Astrocyte (in vitro differentiated cells and primary cell): ENCODE measurements around the gene ENPP7. TPM values are rescaled to one million over a fixed set of nuclear protein-coding genes. Genes with fewer than 3 reads are reported as not detected.

Source experiments
- DNase-seq: peaks from one replicate; pipeline ENCODE4 v3.0.0-alpha.2; 2010; ENCODE audit warnings: low read depth
- FAIRE-seq: peaks from 2 replicates; lab custom pipeline; 2011; peaks lifted over from hg19 to GRCh38; lab: Jason Lieb, UNC
- H2AFZ ChIP-seq: 2 replicates; pipeline ENCODE4 v1.6.0; 2012; ENCODE audit warnings: low read depth, low read length, inconsistent platforms
- H3K27ac ChIP-seq: 2 replicates; pipeline ENCODE4 v1.5.1; 2011; ENCODE audit warnings: low read depth, low read length, inconsistent platforms
- H3K27me3 ChIP-seq: 2 replicates; pipeline ENCODE4 v1.6.0; 2011; ENCODE audit warnings: low read length, inconsistent platforms; ENCODE audit not compliant: insufficient read depth
- H3K36me3 ChIP-seq: 2 replicates; pipeline ENCODE4 v1.5.1; 2011; ENCODE audit warnings: low read length, inconsistent platforms; ENCODE audit not compliant: insufficient read depth
- H3K4me1 ChIP-seq: 2 replicates; pipeline ENCODE4 v1.5.1; 2011; ENCODE audit warnings: low read length, inconsistent platforms; ENCODE audit not compliant: insufficient read depth
- H3K4me2 ChIP-seq: 2 replicates; pipeline ENCODE4 v1.6.0; 2012; ENCODE audit warnings: low read length, inconsistent platforms
- H3K4me3 ChIP-seq: 2 replicates; pipeline ENCODE4 v1.5.1; 2011; ENCODE audit warnings: low read depth, mild to moderate bottlenecking, low read length, inconsistent platforms; ENCODE audit not compliant: insufficient read depth
- H3K79me2 ChIP-seq: 2 replicates; pipeline ENCODE4 v1.6.0; 2012; ENCODE audit warnings: mild to moderate bottlenecking, low read length, inconsistent platforms; ENCODE audit not compliant: insufficient read depth
- H3K9ac ChIP-seq: 2 replicates; pipeline ENCODE4 v1.6.0; 2012; ENCODE audit warnings: mild to moderate bottlenecking, low read length, inconsistent platforms
- H3K9me3 ChIP-seq: 2 replicates; pipeline ENCODE4 v1.5.1; 2012; ENCODE audit warnings: low read depth, mild to moderate bottlenecking, low read length, inconsistent platforms; ENCODE audit not compliant: insufficient read depth
- H4K20me1 ChIP-seq: 2 replicates; pipeline ENCODE4 v1.6.0; 2012; ENCODE audit warnings: low read length, inconsistent platforms; ENCODE audit not compliant: insufficient read depth
- H3K27ac Mint-ChIP-seq: one replicate; pipeline ENCODE4 v1.8.0; 2021; ENCODE audit warnings: mild to moderate bottlenecking, mixed read lengths; ENCODE audit not compliant: unreplicated experiment
- H3K27me3 Mint-ChIP-seq: one replicate; pipeline ENCODE4 v1.8.0; 2021; ENCODE audit warnings: low read depth, mixed read lengths; ENCODE audit not compliant: unreplicated experiment
- H3K36me3 Mint-ChIP-seq: one replicate; pipeline ENCODE4 v1.8.0; 2021; ENCODE audit warnings: low read depth, mixed read lengths; ENCODE audit not compliant: unreplicated experiment
- H3K4me1 Mint-ChIP-seq: one replicate; pipeline ENCODE4 v1.8.0; 2021; ENCODE audit warnings: low read depth, mixed read lengths; ENCODE audit not compliant: unreplicated experiment
- H3K4me3 Mint-ChIP-seq: one replicate; pipeline ENCODE4 v1.8.0; 2021; ENCODE audit warnings: mild to moderate bottlenecking, moderate library complexity, mixed read lengths; ENCODE audit not compliant: unreplicated experiment
- H3K9me3 Mint-ChIP-seq: one replicate; pipeline ENCODE4 v1.8.0; 2021; ENCODE audit warnings: mild to moderate bottlenecking, mixed read lengths; ENCODE audit not compliant: unreplicated experiment
- EZH2 ChIP-seq: IDR thresholded peaks from 2 replicates; pipeline ENCODE4 v1.6.1; 2012; ENCODE audit warnings: mild to moderate bottlenecking, low read length, inconsistent platforms; ENCODE audit not compliant: insufficient read depth
- total RNA-seq: library from RNA; stranded (reverse); gene quantifications from 2 replicates; pipeline ENCODE4 v1.2.1, GENCODE V29; 2021
- TF ChIP-seq, protein P1 (sequence below): IDR thresholded peaks from 2 replicates; pipeline ENCODE4 v1.5.1; 2011; ENCODE audit warnings: low read depth, mild to moderate bottlenecking, inconsistent platforms, low read length, moderate library complexity; ENCODE audit not compliant: insufficient read depth

ENPP7 gene
- total RNA-seq, 1 donor from 2014 or later, result not detected

DNA sequence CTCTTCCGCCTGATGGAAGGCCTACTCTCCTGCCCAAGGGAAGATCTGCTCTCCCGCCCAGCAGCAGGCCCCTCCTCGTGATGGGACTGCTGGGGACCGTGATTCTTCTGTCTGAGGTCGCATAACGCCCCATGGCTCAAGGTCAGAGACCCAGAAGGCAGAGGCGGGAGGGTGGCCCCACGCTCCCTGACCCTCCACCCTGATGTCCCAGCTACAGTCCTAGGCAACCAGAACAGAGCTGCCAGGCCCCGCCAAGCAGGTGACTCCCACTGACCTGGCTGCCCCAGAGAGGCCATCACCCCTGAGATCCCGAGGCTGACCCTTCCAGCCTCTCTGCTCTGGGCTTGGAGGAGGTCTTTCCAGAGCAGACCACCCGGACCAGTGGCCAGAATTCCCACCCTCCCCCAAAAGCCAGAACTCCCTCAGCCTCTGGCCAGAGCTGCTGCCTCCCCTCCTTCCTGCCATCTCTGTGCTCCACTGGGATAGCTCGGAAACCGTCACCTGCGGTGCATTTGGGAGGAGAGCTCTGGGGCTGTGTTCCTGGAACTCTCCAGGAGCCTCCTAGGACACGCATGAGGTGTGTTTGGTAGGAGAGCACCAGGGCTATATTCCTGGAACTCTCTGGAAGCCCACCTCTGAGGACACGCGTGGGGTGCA, 7.3 kb downstream of the ENPP7 start:
- peaks cover 20% of the 10 kb centered on the region for H3K27me3 ChIP-seq
- no peaks in the 10 kb centered on the region for H3K79me2 ChIP-seq
- DNase-seq, result no peak
- H3K4me3 Mint-ChIP-seq, result no peak overlapping the region
- no peak overlapping the region for H3K4me3 ChIP-seq
- H3K36me3 ChIP-seq, result no peaks in the 10 kb centered on the region
- H3K4me1 Mint-ChIP-seq, result peaks cover 9% of the 10 kb centered on the region
- peaks cover 7% of the 10 kb centered on the region for H3K4me1 ChIP-seq
- peaks cover 3% of the 10 kb centered on the region for H3K9me3 Mint-ChIP-seq
- H3K27me3 Mint-ChIP-seq, result peaks cover 46% of the 10 kb centered on the region
- no peak overlapping the region for H3K4me2 ChIP-seq
- H4K20me1 ChIP-seq, result no peaks in the 10 kb centered on the region
- H2AFZ ChIP-seq, result no peak overlapping the region
- H3K9ac ChIP-seq, result no peak overlapping the region
- no peak overlapping the region for H3K27ac ChIP-seq
- H3K27ac Mint-ChIP-seq, result no peak overlapping the region
- no peaks in the 10 kb centered on the region for H3K9me3 ChIP-seq
- H3K36me3 Mint-ChIP-seq, result no peaks in the 10 kb centered on the region
- TF ChIP-seq, protein P1, sequence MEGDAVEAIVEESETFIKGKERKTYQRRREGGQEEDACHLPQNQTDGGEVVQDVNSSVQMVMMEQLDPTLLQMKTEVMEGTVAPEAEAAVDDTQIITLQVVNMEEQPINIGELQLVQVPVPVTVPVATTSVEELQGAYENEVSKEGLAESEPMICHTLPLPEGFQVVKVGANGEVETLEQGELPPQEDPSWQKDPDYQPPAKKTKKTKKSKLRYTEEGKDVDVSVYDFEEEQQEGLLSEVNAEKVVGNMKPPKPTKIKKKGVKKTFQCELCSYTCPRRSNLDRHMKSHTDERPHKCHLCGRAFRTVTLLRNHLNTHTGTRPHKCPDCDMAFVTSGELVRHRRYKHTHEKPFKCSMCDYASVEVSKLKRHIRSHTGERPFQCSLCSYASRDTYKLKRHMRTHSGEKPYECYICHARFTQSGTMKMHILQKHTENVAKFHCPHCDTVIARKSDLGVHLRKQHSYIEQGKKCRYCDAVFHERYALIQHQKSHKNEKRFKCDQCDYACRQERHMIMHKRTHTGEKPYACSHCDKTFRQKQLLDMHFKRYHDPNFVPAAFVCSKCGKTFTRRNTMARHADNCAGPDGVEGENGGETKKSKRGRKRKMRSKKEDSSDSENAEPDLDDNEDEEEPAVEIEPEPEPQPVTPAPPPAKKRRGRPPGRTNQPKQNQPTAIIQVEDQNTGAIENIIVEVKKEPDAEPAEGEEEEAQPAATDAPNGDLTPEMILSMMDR, result no peak
- no peak for TF ChIP-seq EZH2
- no peak for FAIRE-seq

DNA sequence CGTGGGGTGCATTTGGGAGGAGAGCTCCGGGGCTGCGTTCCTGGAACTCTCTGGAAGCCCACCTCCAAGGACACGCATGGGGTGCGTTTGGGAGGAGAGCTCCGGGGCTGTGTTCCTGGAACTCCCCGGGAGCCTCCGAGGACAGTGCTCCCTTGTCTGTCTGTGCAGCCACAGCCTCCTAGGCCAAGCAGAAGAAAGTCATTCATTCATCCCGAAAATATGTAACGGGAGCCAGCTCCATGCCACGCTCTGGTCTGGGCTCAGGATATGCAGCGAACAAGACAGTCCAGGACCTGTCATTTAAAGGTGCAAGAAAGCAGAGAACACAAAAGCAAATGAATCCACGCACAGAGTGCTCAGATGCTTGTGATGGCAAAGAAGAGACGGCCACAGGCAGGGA, 7.9 kb downstream of the ENPP7 start:
- Histone ChIP-seq H3K36me3 (no peaks in the 10 kb centered on the region), H3K79me2 (no peaks in the 10 kb centered on the region), H3K4me2 (no peak overlapping the region), H3K9me3 (no peaks in the 10 kb centered on the region), H4K20me1 (no peaks in the 10 kb centered on the region), H3K4me1 (peaks cover 7% of the 10 kb centered on the region), H3K27me3 (peaks cover 20% of the 10 kb centered on the region), H2AFZ (no peak overlapping the region), H3K4me3 (no peak overlapping the region), H3K27ac (no peak overlapping the region), H3K9ac (no peak overlapping the region)
- peaks cover 3% of the 10 kb centered on the region for H3K9me3 Mint-ChIP-seq
- H3K27me3 Mint-ChIP-seq, result peaks cover 47% of the 10 kb centered on the region
- no peak overlapping the region for H3K4me3 Mint-ChIP-seq
- DNase-seq (no peak), FAIRE-seq (no peak)
- H3K27ac Mint-ChIP-seq, result no peak overlapping the region
- no peak for TF ChIP-seq EZH2
- H3K4me1 Mint-ChIP-seq, result peaks cover 9% of the 10 kb centered on the region
- H3K36me3 Mint-ChIP-seq, result no peaks in the 10 kb centered on the region

DNA sequence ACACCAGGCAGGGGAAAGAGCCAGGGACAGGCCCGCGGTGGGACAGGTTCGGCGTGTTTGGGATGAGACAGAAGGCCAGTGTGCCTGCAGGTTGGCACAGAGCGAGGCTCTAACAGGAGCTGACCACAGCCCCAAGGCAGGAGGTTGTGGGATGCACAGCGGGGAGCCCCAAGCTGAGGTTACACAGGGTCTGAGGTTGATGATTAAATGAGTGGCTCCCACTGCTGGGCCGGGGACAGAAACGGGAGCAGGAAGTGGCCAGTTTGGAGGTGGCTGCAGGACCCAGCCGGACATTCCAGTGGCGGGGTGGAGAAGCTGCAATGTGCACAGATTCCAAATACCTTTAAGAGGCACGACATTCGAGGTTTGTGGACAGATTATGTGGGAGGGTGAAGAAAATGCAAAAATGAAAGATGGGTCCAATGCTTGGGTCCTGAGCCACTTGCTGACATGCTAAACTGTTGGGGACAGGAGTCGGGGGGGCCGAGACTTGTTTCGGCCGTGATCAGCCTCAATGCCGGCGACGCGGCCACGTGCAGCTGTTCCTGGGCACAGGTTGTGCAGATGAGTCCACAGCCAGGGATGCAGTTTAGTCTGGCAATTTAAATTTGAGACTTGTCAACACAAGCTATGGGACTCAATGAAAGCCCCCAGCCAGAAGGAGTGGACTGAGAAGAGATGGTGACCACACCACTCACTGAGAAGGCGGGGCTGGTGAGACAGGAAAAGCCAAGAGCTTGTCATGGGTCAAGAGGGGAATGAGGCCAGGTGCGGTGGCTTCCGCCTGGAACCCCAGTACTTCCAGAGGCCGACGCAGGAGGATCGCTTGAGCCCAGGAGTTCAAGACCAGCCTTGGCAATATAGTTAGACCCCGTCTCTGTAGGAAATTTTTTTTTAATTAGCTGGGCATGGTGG, 8.7 kb downstream of the ENPP7 start:
- Histone ChIP-seq H3K4me3 (no peak overlapping the region), H4K20me1 (no peaks in the 10 kb centered on the region), H3K36me3 (no peaks in the 10 kb centered on the region), H3K9me3 (no peaks in the 10 kb centered on the region), H3K27me3 (peaks cover 20% of the 10 kb centered on the region), H3K4me2 (peak overlapping the region; percentile 26), H3K79me2 (no peaks in the 10 kb centered on the region), H2AFZ (no peak overlapping the region), H3K4me1 (peaks cover 7% of the 10 kb centered on the region), H3K27ac (no peak overlapping the region), H3K9ac (no peak overlapping the region)
- TF ChIP-seq, protein P1, result no peak
- no peak for TF ChIP-seq EZH2
- H3K36me3 Mint-ChIP-seq, result no peaks in the 10 kb centered on the region
- DNase-seq (peak; percentile 31), FAIRE-seq (no peak)
- H3K27ac Mint-ChIP-seq, result no peak overlapping the region
- H3K9me3 Mint-ChIP-seq, result peaks cover 3% of the 10 kb centered on the region
- H3K4me1 Mint-ChIP-seq, result peaks cover 9% of the 10 kb centered on the region
- peaks cover 53% of the 10 kb centered on the region for H3K27me3 Mint-ChIP-seq
- peak overlapping the region; percentile 22 for H3K4me3 Mint-ChIP-seq
